HL-60/S4 treated with phorbol 12-myristate 13-acetate at 8.2 ng/mL for 4 days and 3 days (cell line): ENCODE data around the gene OTUD3.
"Not testable (repeated sequence)": the region's sequence is repeated elsewhere in the genome, so short reads cannot be mapped to it uniquely, and the experiment has no call there.

Experiments used
- in situ Hi-C: fragments of 300-500 bp; cut with MboI; formaldehyde crosslinking; loops from 2 replicates; pipeline ENCODE4 v1.15.0; 2022; ENCODE audit warnings: low sequenced_read_pairs

Gene OTUD3

DNA sequence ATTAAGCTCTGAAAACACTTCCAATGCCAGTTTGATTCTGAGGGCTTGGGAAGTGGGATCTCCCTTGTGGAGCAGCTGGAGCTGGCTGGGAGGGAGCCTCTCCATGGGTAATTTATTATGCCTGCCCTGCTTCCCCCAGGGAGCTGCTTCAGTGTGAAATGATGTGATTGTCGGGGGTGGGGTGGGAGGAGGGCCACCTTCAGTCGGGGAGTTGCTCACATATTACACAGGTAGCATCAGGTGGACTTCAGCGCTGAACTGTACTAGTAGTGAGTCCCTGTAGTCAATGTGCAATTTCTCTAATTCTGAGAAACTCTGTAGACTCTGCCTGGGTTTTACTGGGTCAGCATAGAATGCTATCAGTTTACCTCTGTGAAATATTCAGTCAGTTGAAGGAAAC lies 28.5 kb downstream of the OTUD3 start:
- in situ Hi-C loops, result no loop called here

DNA sequence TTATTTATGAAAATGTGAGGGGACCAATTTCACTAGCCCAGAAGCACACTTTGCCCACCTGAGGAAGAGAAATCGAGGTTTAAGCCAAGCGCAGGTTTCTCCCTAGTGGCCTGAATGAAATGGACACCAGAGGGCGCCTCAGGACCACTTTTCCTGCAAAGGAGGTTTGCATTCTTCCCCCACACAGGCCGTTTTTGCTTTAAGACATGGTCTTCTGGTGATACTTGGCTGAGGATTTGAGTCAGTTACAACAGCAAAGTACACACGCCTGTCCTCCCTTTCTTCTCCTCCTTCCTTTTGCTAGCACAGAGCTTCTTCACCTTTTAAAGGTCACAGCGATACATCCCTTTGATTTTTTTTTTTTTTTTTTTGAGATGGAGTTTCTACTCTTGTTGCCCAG lies 35.9 kb downstream of the OTUD3 start:
- in situ Hi-C loops, result no loop called here

DNA sequence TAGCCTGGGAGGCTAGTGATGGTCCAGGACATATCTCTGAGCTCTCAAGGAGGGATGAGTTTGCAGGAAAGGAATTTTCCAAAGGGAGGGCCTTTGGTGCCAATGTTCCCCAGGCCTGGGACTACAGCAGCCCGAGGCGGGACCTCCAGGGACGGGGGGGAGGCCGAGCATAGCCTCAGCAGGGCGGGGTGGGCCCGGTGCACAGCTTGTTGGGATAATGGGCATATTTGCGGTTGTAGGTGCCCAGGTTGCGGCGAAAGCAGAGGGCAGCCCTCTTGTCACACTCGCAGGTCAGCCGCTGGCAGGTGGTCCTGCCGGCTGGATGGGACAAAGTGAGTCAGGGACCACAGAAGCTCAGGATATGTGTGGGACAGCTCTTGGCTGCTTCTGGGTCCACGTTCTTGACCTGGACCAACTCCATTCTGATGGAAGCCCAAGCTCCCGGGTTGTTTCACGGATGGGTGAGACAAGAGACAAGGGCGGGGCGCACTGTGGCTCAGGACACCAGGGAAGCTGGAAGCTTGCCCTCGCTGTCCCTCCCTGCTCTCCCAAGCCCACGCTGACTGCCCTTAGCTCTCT lies 38.0 kb downstream of the OTUD3 start:
- in situ Hi-C loops, result no loop called here

- in situ Hi-C loops, result no loop called here
Measured at GRCh38 chr1:19921310-19921709, 39.1 kb downstream of the OTUD3 start.

DNA sequence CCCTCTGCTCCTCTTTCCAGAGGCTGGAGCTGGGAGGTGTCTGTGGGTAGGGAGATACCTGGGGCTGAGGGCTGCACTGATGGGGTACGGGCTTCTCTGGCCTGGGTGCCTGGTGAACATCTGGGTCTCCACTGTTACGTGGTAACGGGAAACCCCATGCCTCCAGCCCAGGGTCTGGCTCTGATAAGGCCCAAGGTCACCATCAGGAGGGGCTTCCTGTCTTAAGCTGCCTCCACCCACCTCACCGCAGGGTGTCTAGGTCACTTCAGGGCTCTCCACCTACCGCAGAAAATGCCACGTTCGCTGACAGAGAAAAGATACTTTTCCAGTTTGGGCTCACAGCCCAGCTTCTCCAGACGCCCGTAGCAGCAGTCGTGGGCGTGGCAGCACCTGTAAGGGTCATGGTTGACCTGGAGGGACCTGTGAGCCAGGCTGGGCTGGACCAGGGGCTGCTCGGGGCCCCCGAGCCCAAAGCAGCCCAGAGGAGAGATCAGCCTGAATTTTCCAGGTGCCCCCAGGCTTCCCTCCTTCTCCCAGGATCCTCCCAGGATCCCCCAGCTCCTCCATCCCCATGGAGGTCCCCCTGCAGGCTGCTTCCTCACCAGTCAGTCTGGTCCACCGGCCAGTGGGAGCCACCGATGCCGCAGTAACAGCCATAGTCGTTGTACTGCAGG lies 40.0 kb downstream of the OTUD3 start:
- in situ Hi-C loops, result no loop called here

GRCh38 chr1:19923137-19923952 lies 41.1 kb downstream of the OTUD3 start, which contains the start of gene PLA2G2E:
PLA2G2E (minus strand) TSS chr1:19923617; CDS start chr1:19923559, 58 bp downstream.
- in situ Hi-C loops, result no loop called here

GRCh38 chr1:19923953-19924346 lies 41.8 kb downstream of the OTUD3 start:
- in situ Hi-C loops, result no loop called here

DNA sequence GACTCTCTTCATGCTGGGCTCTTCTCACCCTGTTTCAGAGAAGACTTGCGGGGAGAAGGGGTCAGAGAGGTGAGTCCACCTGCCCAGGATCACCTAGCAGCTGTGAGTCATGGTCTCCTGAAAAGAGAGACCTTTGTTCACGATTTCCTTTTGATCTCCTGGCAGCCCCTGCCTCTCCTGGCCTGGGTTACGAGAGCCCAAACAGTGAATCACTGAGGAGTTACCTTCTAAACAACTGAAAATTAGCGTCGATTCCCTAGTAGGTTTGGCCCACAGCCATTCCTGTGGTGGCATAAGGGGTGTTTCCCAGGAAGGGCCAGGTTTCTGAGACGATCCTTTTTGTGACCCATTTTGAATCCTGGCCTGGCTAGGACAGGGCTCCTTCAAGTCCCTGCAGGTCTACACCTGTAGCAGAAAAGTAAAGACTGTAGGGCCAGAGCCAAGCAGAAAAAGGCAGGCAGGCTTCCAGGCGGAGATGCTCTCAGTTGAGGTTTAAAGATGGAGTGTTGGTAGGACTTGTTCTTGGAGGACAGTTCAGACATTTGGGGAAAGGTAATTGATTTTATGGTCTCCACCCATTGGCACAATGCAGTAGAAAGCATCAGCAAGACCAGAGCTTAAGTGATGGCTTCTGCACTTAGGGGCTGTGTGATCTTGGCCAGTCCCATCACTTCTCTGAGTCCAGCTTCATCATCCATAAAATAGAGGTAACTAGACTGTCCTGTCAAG lies 43.3 kb downstream of the OTUD3 start:
- in situ Hi-C loops, result no loop called here

GRCh38 chr1:19926296-19927129 lies 44.3 kb downstream of the OTUD3 start:
- in situ Hi-C loops, result no loop called here

DNA sequence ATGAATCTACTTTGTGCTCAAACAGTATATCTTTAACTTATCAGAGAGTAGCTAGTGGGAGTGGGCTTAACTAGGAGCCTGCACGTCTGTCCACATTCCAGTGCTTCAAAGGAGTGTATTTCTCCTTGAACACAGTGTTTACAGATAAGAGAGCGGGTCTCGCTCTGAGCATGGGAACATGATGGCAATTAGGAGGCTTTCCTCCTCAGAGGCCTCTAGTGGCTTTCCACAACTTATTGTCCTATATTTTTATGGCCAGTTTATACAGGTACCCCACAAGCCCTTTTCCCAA lies 44.9 kb downstream of the OTUD3 start:
- in situ Hi-C loops, result not testable (repeated sequence)

DNA sequence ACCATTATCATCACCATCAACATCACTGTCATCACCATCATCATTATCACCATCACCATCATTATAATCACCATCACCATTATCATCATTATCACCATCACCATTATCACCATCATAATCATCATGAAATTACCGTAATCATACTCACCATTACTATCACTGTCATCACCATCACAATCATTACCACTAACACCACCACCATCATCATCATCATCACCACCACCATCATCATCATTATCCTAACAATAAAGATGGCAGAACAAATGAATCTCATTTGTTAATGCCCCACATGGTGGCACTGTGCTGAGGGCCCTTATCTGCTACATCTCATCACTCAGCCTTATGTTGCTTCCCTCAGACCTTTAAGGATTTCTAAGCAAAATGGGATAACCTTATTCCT lies 50.7 kb downstream of the OTUD3 start:
- in situ Hi-C loops, result no loop called here

- in situ Hi-C loops, result no loop called here
Measured at GRCh38 chr1:19934336-19934735, 52.1 kb downstream of the OTUD3 start.

- in situ Hi-C loops, result no loop called here
Measured at GRCh38 chr1:19936061-19936750, 54.0 kb downstream of the OTUD3 start.

GRCh38 chr1:19938472-19938871 lies 56.3 kb downstream of the OTUD3 start:
- in situ Hi-C loops, result no loop called here

DNA sequence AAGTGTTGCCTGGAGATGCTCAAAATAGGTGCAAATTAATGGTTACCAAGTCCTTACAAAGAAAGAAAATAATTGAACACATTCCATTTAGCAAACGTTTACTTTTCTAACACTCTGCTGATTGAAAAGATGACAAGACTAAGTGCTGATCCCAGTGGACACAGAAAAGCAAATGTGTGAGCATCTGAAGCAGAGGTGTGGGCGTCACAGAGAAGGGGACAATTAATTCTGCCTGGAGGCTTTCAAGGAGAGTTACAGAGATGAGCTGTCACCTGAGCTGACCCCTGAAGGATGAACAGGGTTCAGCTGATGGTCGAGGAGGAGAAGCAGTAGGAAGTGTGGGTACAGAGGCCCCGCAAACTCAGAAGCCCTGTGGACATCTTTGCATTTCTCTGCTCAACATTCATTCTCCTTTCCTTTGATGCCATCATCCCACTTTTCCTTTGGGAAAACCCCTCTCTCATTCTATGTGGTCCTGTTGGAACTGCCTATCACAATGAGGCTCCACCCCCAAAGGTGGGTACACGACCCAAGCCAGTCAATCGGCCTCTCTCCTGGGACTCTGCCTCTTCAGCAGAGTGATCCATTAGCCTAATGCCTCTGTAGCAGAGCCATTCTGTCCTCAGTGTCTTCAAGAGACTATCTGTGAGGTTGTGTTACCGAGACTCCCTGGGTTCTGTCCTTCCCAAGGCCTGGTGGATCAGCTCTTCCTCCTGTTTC lies 58.5 kb downstream of the OTUD3 start:
- in situ Hi-C loops, result no loop called here

- in situ Hi-C loops, result no loop called here
Measured at GRCh38 chr1:19941206-19941568, 59.0 kb downstream of the OTUD3 start.

- in situ Hi-C loops, result no loop called here
Measured at GRCh38 chr1:19942088-19942487, 59.9 kb downstream of the OTUD3 start.

DNA sequence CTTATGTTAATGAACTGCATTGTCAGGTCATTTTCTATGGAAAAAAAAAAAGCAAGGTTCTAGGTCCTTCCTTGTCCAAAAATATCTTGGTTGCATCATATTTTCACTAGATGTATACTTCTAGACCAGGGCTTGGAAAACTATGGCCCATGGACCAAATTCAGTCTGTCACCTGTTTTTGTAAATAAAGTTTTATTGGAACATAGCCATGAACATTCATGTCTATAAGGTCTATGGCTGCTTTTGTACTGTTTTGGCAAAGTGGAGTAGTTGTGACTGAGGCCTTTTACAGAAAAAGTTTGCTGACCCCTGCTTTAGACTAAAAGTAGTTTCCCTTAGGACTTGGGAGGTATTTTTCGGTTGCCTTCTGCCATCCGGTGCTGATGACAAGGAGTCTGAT lies 60.5 kb downstream of the OTUD3 start:
- in situ Hi-C loops, result no loop called here

DNA sequence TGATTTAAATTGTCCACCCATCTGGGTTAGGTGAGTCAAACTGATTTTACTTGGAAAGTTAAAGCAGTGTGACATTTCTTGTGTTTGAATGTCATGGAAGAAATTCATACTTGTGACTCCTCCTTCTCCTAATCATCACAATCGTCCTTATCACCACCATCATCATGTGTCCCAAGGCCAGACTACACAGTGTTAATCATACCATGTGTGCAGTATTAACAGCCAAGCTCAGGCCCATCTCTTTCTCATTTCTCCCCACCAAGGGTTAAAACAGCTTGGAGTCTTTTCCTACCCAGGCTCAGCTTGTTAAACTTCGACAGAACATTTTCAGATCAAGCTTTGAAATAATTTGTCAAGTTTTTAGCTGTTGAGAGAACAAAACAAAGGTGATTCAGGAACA lies 63.7 kb downstream of the OTUD3 start:
- in situ Hi-C loops, result no loop called here

DNA sequence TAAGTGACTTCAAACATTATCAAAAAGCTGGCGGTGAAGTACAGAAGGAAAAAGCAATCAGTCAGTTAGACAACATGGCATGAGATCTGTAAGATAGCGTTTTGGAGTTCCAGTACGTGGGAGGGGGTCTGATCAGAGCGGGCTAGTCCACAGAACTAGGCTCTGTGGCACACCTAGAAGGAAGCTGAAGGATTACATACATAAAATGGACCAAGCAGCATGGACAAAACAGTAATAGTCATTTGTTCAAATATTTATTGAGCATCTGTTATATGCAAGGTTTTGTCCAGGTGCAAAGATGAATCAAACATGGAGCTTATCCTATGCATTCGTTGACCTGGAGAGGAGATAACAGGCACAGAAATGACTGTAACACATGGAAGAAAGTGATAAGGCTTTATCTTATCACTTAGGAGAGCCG lies 64.1 kb downstream of the OTUD3 start:
- in situ Hi-C loops, result no loop called here
